PFSK-1 (cell line): ENCODE results near the gene XYLT1.

ENCODE experiments used
- POLR2AphosphoS5 ChIP-seq: IDR thresholded peaks from 2 replicates; pipeline ENCODE4 v1.6.1; 2012; ENCODE audit warnings: low read depth, mild to moderate bottlenecking, control low read depth, low read length, moderate library complexity
- SIN3A ChIP-seq: IDR thresholded peaks from 2 replicates; pipeline ENCODE4 v1.6.1; 2012; ENCODE audit warnings: mild to moderate bottlenecking, low read length, moderate library complexity, borderline replicate concordance; ENCODE audit not compliant: insufficient read depth
- TAF1 ChIP-seq: IDR thresholded peaks from 2 replicates; pipeline ENCODE4 v1.6.1; 2012; ENCODE audit warnings: low read length, control low read depth, borderline replicate concordance; ENCODE audit not compliant: insufficient read depth
- TF ChIP-seq, protein P1 (sequence below), 2 experiments: IDR thresholded peaks; 2 replicates each; pipeline versions ENCODE4 v1.6.1 to v1.8.0; 2011 to 2012; ENCODE audit warnings: low read depth in 2 of 2, low read length in 2 of 2, control low read depth in 1 of 2, inconsistent platforms in 1 of 2, mild to moderate bottlenecking in 1 of 2, moderate library complexity in 1 of 2; ENCODE audit not compliant: insufficient read depth in 1 of 2

- no peak for TF ChIP-seq TAF1
- TF ChIP-seq POLR2AphosphoS5: no peak
- TF ChIP-seq, protein P1, sequence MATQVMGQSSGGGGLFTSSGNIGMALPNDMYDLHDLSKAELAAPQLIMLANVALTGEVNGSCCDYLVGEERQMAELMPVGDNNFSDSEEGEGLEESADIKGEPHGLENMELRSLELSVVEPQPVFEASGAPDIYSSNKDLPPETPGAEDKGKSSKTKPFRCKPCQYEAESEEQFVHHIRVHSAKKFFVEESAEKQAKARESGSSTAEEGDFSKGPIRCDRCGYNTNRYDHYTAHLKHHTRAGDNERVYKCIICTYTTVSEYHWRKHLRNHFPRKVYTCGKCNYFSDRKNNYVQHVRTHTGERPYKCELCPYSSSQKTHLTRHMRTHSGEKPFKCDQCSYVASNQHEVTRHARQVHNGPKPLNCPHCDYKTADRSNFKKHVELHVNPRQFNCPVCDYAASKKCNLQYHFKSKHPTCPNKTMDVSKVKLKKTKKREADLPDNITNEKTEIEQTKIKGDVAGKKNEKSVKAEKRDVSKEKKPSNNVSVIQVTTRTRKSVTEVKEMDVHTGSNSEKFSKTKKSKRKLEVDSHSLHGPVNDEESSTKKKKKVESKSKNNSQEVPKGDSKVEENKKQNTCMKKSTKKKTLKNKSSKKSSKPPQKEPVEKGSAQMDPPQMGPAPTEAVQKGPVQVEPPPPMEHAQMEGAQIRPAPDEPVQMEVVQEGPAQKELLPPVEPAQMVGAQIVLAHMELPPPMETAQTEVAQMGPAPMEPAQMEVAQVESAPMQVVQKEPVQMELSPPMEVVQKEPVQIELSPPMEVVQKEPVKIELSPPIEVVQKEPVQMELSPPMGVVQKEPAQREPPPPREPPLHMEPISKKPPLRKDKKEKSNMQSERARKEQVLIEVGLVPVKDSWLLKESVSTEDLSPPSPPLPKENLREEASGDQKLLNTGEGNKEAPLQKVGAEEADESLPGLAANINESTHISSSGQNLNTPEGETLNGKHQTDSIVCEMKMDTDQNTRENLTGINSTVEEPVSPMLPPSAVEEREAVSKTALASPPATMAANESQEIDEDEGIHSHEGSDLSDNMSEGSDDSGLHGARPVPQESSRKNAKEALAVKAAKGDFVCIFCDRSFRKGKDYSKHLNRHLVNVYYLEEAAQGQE (IDR thresholded peaks at IDR 0.05; ENCODE audit: insufficient read depth in 1 of 2, low read depth in 2 of 2, low read length in 2 of 2): no peak
- no peak for TF ChIP-seq SIN3A
Observed at GRCh38 chr16:17177242-17177958, 293.4 kb downstream of the XYLT1 start.
